ENCODE data around the gene RALY.

The RALY gene

DNA sequence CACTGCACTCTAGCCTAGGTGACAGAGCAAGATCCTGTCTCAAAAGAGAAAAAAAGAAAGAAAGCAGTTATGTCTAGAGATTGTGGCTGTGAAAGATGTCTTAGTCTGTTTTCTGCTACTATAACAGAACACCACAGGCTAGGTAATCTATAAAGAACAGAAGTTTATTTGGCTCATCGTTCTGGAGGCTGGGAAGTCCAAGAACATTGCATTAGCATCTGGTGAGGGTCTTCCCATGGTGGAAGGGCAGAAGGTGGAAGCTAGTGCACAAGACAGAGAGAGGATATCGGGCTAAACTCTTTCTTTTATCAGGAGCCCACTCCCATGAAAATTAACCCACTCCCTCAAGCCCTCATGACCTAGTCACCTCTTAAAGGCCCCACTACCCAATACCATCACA, 16.2 kb upstream of the RALY start:
- H3K27ac ChIP-seq: no peak overlapping the region
- TF ChIP-seq, protein P1, sequence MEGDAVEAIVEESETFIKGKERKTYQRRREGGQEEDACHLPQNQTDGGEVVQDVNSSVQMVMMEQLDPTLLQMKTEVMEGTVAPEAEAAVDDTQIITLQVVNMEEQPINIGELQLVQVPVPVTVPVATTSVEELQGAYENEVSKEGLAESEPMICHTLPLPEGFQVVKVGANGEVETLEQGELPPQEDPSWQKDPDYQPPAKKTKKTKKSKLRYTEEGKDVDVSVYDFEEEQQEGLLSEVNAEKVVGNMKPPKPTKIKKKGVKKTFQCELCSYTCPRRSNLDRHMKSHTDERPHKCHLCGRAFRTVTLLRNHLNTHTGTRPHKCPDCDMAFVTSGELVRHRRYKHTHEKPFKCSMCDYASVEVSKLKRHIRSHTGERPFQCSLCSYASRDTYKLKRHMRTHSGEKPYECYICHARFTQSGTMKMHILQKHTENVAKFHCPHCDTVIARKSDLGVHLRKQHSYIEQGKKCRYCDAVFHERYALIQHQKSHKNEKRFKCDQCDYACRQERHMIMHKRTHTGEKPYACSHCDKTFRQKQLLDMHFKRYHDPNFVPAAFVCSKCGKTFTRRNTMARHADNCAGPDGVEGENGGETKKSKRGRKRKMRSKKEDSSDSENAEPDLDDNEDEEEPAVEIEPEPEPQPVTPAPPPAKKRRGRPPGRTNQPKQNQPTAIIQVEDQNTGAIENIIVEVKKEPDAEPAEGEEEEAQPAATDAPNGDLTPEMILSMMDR (conservative IDR thresholded peaks at IDR 0.05): no peak

DNA sequence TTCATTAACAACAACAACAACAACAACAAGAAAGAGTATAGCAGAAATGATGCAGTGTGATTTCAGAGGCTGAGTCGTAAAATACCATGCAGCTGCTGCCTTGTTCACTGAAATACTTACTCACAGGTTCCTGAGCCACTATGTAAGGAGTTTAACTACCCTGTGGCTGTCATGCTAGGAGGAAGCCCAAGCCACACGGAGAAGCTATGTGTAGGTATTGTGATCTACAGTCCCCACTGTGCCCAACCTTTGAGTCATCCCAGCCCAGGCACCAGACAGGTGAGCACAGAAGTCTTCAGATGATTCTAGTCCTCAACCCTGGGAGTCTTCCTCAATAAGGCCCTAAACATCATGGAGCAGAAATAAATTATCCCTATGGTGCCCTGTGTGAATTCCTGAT, 14.6 kb upstream of the RALY start:
- TF ChIP-seq, protein P1 (conservative IDR thresholded peaks at IDR 0.05): no peak
- H3K27ac ChIP-seq: no peak overlapping the region

DNA sequence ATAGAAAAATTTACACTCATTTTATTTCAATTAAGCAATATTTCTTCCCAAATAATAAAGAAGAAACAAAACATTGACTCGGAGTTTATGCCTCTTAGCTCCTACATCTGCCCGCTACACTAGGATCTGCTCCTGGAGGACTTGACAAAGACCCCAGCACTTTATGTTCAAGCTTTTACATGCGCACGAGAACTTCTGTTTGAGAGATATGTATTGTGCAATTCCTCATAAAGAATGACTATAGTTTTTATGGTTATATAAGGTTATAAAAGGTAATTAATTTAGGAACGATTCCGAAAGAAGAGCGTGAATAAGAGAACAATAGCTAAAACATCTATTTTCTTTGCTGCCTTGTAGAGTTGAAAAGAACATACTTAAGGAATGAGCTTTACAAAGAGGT, 12.4 kb upstream of the RALY start:
- no peak overlapping the region for H3K27ac ChIP-seq
- TF ChIP-seq, protein P1 (conservative IDR thresholded peaks at IDR 0.05): no peak

DNA sequence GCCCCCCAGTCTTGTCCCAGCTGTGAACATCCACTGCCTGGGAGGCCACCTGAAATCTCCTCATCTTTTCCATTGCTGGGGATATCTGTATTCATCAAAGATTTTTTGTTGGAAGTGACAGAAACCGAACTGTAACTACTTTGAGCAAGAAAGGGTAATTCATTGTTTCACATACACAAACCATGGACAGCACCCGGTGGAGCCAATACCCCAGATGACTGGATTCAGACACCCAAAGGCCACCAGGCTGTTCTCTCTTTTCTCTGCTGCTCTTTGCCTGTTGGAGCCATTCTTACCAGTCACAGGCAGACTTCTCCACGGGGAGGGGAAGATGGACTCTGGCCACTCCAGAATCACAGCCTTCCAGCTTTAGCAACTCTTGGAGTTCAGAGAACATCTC, 11.7 kb upstream of the RALY start:
- H3K27ac ChIP-seq: no peak overlapping the region
- TF ChIP-seq, protein P1 (conservative IDR thresholded peaks at IDR 0.05): no peak

DNA sequence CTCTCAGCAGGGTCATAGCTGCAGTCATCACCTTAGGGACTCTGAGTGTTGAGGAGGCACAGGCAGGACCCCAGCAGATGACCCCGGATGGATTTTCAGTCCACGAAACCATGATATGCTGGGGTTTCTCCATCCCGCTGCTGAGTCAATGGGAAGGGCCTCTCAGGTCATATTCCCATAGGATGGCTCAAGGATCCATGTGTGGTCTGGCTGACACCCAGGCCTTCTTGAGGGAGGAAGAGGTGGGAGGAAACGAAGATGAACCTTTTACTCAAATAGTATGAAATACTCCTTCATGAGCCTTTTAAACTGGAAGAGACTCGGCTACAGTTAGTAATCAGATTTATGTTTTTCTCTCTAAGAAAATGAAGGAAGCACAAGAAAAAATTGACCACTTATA, 10.3 kb upstream of the RALY start:
- H3K27ac ChIP-seq: no peak overlapping the region
- TF ChIP-seq, protein P1 (conservative IDR thresholded peaks at IDR 0.05): no peak

DNA sequence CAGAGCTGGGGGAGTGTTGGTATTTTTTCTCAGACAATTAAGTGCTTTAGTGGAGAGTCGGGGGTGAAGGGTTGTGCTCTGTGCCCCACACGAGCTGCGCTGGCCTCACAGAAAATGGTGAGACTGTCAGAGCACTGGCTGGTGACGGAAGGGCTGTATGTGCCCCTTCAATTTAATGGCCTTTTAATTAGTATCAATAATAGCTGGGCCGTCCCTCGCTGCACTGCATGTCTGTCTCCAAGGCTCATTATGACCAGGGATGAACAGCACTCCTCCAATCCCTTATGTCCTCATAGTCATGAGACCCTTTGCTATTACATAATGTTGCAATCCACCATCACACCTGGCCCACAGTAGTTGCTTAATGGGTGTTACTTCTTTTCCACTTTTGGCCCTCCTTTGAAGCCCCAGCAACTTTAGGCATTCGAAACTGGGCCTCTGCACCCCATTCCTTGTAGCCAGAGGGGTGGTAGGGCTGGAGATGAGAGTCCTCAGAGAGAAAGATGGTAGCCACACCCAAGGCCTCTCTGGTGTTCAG, 9.5 kb upstream of the RALY start:
- no peak overlapping the region for H3K27ac ChIP-seq
- TF ChIP-seq, protein P1 (conservative IDR thresholded peaks at IDR 0.05): no peak

DNA sequence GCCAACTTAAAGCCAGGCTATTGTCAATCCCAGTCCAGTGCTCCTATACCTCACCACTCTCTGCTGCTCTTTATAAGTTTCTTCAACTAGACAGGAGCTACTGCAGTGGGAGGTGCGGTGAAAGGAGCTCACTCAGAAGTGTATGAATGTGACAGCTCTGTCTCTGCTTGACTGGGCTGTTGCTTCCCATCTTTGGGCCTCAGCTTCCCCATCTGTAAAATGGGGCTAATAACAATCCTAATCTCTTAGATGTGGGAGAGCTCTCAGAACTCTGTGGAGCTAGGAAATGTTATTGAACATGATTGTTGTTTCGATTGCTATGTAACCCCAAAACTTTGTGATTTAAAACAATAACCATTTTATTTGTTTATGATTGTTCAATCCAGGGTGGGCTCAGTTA, 8.4 kb upstream of the RALY start:
- no peak overlapping the region for H3K27ac ChIP-seq
- TF ChIP-seq, protein P1 (conservative IDR thresholded peaks at IDR 0.05): no peak
